ENCODE measurements around the gene CEBPA.

- no peak for TF ChIP-seq CTCF (conservative IDR thresholded peaks at IDR 0.05)
- no peak for TF ChIP-seq ZFX (IDR thresholded peaks at IDR 0.05)
Observed at GRCh38 chr19:33252971-33253370, 49.4 kb downstream of the CEBPA start.

Measured in C4-2B (cell line).